GM18951 (cell line): ENCODE measurements around the gene NR2F6.

Experiments used
- POLR2A ChIP-seq: IDR thresholded peaks from 4 replicates; pipeline ENCODE4 v1.6.1; 2011; ENCODE audit warnings: mild to moderate bottlenecking; ENCODE audit not compliant: insufficient read length, insufficient read depth; ENCODE audit errors: extremely low read depth
- in situ Hi-C: fragments of 300-500 bp; cut with MboI; formaldehyde crosslinking; loops from one replicate; pipeline ENCODE4 v1.12.0; 2022; ENCODE audit warnings: low sequenced_read_pairs, mixed read lengths, inconsistent platforms; ENCODE audit not compliant: unreplicated experiment

The NR2F6 gene

DNA sequence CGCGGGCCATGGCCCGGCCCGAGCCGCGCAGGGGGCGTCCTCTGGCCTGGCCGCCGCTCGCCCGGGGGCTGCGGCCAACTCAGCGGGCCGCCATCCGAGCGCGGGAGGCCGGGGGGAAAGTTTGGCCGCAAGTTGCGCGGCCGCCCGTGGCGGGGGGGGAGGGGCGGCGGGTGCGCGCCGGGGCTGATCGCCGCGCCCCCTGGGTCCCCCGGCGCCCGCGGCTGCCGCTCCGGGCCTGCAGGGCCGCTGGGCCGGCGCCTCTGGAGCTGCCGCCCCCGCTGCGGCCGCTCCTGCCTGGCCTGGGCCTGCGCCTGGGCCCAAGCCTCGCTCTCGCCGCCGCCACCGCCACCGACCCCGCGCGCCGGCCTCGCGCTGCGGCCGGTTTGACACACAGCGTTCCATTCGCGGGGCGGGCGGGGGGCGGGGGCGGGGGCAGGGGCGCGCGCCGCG, at the start of gene NR2F6:
Gene NR2F6, minus strand, starts transcription at position 385 of the 450 bp plus-strand sequence. CDS start 699 bp downstream, outside the sequence.
- in situ Hi-C loops = no loop called here
- no peak for TF ChIP-seq POLR2A

DNA sequence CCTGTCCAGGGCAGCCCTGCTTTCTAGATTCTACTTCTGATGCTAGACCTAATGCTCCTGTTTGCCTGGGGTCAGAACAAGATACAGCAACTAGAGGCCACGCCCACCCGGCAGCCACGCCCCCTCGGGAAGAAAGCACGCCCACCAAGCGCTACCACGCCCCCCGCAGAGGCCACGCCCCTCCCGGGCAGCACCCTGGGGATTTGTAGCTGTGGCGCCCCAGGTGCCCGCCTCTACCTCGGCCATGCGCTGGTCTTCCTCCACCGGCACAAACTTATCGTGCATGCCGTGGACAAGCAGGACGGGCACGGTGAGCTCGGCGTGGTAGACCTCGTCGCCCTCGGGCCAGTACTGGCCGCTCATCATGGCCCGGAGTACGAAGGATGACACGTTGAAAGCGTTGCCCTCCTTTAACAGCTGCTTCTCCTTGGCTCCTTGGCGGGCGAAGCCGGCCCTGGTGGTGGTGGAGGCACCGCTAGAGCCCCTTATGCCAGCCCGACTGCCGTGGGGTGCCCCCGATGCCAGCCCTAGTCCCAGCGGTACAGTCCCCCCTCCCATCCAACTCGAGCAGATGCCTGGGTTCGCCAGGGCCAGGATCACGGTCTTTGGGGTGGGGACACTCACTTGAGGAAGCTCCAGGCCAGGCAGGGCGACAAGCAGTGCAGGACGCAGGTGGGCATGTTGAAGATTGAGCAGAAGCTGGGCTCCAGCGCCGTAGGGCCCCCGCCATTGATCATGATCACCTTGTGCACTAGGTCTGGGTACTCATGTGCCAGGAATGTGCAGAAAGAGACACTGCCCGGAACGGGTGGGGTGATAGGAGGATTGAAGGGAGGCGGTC, 48.6 kb upstream of the NR2F6 start:
- no peak for TF ChIP-seq POLR2A
- in situ Hi-C loops = no loop called here

DNA sequence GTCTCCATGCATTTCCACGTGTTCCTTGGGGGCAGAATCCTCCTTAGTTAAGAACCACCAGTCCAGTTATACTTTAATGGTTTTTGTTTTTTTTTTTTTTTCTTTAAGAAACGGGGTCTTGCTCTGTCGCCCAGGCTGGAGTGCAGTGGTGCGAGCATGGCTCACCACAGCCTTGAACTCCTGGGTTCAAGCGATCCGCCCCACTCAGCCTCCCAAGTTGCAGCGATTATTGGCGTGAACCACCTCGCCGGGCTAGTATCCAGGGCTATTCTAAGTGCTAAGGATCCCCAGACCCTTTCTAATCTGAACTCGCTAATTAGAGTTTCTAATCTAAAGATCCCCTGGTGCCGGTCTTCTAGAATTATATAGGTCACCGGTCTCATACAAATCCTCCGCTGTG, 47.9 kb upstream of the NR2F6 start:
- in situ Hi-C loops = no loop called here
- no peak for TF ChIP-seq POLR2A

DNA sequence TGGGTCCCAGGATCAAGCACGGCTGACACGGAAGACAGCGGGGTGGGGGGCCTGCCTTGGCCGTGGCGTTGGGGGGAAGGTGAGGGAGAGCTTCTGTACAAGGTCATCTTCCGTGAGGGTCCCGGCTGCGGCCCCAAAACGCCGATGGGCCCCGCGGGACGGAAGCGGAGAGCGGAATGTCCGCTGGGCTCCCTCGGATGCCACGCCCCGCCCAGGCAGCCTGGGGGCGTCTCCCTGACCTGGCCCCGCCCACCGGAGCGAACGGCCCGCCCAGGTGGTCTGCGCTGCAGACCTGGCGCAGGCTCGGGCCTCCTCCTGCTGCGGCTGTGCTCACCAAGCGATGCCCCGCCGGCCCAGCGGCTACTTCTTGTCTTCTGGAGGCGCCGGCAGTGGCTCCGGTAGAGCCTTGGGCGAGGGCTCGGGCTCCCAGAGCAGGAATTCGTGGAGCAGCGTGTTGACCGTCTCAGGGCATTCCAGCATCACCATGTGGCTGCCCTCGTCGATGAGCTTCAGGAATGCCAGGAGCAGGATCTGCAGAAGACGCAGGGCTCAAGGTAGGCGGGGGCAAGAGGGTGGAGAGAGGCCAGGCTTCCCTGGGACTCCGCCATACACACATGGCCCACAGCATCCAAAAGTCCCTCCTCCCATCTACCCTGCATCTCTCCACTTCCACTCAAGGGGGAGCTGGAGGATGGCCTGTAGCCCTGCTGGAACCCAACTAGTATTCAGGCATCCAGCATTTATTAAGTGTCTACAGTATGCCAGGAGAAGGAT, 46.8 kb upstream of the NR2F6 start:
- TF ChIP-seq POLR2A = peak; percentile 69
- in situ Hi-C loops = no loop called here

DNA sequence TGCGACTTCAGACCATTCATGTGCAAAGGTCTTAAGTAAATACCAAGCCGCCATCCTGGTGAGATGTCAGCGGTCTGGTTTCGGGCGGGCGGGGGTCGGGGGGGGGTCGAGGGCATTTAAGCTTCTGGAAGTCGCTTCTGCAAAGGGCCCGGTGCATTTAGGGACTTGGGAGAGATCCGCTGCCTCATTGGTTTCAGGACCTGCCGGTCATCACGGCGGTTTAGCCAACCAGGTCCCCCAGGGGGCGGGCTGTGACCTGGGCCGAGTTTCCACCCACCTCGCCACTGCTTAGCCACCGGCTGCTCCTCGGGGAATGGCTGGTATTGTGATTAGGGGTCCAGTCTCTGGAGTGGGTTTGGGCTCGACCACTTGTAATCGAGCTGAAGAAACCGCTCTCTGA, 43.8 kb upstream of the NR2F6 start:
- TF ChIP-seq POLR2A = no peak
- in situ Hi-C loops = no loop called here

DNA sequence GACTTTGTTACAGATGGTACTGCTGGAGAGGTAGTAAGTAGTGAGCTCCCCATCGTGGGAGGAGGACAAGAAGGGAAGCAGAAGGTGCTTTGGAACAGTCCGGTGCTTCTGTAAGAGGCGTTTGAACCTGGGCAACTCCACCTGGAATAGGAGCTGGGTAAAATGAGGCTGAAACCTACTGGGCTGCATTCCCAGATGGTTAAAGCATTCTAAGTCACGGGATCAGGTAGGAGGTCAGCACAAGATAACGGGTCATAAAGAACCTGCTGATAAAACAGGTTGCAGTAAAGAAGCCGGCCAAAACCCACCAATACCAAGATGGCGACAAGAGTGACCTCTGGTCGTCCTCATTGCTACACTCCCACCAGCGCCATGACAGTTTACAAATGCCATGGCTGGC, 41.0 kb upstream of the NR2F6 start:
- no peak for TF ChIP-seq POLR2A
- in situ Hi-C loops = no loop called here

DNA sequence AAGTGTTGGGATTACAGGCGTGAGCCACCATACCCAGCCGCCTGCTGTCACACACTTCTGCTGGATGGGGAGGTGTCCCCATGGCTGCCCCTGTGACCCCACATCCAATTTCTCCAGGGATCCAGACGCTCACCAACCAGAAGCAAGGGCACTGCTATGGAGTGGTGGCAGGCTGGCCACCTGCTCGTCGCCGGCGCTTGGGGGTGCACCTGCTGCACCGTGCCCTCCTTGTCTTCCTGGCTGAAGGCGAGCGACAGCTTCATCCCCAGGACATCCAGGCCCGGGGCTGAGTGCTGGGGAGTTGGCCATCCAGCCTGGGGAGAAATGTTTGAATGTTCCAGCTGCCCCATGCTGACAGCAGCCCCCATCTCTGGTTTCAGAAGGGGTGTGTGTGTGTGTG, 40.5 kb upstream of the NR2F6 start:
- no peak for TF ChIP-seq POLR2A
- in situ Hi-C loops = no loop called here

DNA sequence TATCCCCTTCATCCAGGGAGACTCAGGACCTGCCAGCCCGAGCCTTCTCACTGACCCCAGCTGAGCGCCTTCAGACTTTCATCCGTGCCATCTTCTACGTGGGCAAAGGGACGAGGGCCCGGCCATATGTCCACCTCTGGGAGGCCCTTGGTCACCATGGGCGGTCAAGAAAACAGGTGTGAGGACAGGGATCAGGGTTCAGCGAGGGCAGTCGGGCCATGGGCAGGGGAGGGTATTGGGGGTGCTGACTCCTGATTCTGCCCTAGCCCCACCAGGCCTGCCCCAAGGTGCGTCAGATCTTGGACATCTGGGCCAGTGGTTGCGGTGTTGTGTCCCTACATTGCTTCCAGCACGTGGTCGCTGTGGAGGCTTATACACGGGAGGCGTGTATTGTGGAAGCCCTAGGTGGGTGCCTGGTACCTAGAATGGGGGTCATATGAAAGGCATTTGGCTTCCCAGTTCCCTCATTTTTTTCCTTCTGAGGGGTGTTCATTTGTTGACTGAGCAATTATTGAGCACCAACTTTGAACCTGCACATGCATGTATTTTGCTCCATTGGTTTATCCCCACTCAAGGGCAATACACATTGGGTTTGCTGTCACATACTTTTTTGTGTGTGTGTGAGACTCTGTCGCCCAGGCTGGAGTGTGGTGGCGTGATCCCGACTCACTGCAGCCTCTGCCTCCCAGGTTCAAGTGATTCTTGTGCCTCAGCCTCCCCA, 39.9 kb upstream of the NR2F6 start:
- TF ChIP-seq POLR2A = no peak
- in situ Hi-C loops = no loop called here

DNA sequence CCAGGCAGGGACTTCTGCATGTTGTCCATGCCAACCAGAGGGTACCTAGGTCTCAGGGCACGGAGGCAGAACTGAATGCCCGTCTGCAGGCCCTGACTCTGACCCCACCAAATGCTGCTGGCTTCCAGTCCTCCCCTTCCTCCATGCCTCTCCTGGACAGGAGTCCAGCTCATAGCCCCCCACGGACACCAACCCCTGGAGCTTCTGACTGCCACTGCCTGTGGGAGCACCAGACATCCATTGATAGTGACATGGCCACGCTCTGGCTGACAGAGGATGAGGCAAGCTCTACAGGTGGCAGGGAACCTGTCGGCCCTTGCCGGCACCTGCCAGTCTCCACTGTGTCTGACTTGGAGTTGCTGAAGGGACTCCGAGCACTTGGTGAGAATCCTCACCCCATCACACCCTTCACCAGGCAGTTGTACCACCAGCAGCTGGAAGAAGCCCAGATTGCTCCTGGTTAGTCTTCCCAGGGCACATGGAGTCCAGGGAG, 37.8 kb upstream of the NR2F6 start:
- in situ Hi-C loops = no loop called here

DNA sequence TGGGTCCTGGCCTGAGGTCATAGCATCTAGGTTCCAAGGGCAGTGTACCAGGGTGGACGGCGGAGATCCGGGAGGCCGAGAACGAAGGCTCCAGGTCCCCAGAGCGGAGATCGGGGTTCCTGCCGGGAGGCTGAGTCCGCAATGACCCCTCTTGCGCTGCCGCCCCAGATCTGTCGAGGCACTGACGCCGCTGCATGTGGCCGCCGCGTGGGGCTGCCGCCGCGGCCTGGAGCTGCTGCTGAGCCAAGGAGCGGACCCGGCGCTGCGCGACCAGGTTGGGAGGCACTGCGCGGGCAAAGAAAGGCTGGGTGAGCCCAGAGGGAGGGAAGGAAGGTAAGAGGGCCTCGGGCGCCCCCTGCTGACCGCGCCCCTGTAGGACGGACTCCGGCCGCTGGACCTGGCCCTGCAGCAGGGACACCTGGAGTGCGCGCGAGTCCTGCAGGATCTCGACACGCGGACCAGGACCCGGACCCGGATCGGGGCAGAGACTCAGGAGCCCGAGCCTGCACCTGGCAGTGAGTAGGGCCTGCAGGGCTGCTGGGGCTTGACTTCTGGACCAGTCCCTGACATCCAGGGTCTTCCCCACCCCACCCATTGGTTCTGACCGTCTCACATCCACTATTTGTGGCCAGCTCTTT, 36.9 kb upstream of the NR2F6 start:
- in situ Hi-C loops = no loop called here

More for the DNA sequence above, 37.8 kb upstream of the NR2F6 start:
- TF ChIP-seq POLR2A = no peak

DNA sequence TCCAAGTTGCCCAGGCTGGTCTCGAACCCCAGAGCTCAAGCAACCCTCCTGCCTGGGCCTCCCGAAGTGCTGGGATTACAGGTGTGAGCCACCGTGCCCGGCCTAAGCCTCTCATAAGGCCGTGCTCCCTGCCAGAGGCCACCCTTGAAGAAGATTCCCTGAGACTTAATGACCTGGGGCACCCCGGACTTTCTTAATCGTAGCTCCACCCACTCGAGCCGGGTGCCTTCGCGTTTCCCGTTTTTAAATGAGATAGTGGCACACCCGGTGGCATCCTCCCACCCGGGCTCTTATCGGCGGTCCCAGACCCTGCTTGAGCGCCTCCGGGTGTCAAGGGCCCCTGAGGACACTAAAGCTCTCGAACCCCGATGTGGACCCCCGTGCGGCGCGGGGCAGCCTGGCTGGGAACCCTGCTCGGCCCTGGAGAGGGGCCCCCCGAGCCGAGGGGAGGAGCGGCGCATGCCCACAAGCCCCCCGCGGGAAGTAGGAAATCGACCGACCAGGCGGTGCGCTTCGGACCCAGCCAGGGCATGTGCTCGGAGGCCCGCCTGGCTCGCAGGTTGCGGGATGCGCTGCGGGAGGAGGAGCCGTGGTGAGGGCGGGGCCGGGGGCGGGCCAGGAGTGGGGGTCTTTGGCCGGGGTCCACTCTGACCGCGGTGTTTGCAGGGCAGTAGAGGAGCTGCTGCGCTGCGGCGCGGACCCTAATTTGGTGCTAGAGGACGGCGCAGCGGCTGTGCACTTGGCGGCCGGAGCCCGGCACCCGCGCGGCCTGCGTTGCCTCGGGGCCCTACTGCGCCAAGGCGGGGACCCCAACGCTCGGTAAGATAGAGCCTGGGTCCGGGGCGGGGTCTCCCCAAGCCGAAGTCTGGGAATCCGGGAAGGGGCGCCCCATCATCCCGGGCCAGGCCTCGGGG, 35.9 kb upstream of the NR2F6 start, which contains the start of gene ANKLE1:
Gene ANKLE1, plus strand, starts transcription at position 511 of the 914 bp plus-strand sequence. Its CDS starts 20 bp downstream, at position 531.
- in situ Hi-C loops = no loop called here
- peak; percentile 44 for TF ChIP-seq POLR2A

More for the DNA sequence above, 36.9 kb upstream of the NR2F6 start:
- peak; percentile 44 for TF ChIP-seq POLR2A
